ENCODE measurements around the gene WDR35. TPM values are rescaled to one million over a fixed set of nuclear protein-coding genes. Genes with fewer than 3 reads are reported as not detected.

The WDR35 gene
- total RNA-seq, 2 experiments from 2014 or later, result 5.6 to 5.9 TPM

DNA sequence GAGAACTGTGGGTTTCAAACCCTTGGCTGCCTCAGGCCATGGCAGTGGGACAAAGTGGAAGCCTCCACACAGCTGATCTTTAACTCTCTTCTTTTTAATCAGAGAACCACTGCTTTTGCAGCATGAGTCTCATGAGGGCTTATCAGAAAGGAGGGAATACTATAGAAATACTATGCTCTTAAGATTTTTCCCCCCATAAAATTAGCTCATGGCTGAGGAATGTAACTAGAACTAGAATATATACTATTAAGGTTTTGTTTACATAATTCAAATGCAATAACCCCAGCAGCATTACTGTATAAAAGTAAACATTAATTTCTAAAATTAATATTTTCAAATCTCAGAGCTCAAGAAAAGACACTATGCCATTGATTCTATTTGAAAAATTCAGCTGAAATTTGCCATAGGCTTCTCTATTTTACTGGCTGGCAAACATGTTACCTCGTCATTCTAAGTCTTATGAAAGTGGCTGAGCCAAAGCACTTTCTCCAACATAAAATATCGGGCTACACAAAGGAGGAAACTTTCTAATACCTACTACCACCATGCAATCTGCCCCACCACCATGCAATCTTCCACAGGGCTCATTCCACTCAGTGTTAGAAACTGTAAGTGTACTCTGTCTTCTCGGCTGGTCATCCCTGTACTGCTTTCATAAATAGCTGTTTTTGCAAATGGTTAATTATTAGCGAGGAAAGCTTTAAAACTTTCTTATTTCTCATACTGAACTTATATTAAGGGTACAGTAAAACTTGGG is 42.5 kb downstream of the WDR35 start:
- DNase-seq (no peak), ATAC-seq (no peak)
- Mint-ChIP-seq H3K4me1 (ENCODE audit: low read depth) (no peaks in the 10 kb centered on the region), H3K9me3 (no peaks in the 10 kb centered on the region), H3K36me3 (ENCODE audit: low read depth) (peaks cover 9% of the 10 kb centered on the region), H3K27ac (no peak overlapping the region), H3K27me3 (no peaks in the 10 kb centered on the region), H3K4me3 (no peak overlapping the region)
- TF ChIP-seq, protein P1, sequence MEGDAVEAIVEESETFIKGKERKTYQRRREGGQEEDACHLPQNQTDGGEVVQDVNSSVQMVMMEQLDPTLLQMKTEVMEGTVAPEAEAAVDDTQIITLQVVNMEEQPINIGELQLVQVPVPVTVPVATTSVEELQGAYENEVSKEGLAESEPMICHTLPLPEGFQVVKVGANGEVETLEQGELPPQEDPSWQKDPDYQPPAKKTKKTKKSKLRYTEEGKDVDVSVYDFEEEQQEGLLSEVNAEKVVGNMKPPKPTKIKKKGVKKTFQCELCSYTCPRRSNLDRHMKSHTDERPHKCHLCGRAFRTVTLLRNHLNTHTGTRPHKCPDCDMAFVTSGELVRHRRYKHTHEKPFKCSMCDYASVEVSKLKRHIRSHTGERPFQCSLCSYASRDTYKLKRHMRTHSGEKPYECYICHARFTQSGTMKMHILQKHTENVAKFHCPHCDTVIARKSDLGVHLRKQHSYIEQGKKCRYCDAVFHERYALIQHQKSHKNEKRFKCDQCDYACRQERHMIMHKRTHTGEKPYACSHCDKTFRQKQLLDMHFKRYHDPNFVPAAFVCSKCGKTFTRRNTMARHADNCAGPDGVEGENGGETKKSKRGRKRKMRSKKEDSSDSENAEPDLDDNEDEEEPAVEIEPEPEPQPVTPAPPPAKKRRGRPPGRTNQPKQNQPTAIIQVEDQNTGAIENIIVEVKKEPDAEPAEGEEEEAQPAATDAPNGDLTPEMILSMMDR (IDR thresholded peaks at IDR 0.05), result no peak
- intact Hi-C loops (cut with micrococcal nuclease), result no loop called here
- ChIA-PET CTCF (interaction anchor here (1.2 to 1.3 kb wide), 2 partner anchors 8 to 10 kb away, joined by 3 to 6 read pairs; no protein-coding TSS in a partner anchor), POLR2A (interaction anchor here (0.6 to 0.8 kb wide), 2 partner anchors 43 to 1496 kb away, joined by 3 to 4 read pairs; no protein-coding TSS in a partner anchor)

DNA sequence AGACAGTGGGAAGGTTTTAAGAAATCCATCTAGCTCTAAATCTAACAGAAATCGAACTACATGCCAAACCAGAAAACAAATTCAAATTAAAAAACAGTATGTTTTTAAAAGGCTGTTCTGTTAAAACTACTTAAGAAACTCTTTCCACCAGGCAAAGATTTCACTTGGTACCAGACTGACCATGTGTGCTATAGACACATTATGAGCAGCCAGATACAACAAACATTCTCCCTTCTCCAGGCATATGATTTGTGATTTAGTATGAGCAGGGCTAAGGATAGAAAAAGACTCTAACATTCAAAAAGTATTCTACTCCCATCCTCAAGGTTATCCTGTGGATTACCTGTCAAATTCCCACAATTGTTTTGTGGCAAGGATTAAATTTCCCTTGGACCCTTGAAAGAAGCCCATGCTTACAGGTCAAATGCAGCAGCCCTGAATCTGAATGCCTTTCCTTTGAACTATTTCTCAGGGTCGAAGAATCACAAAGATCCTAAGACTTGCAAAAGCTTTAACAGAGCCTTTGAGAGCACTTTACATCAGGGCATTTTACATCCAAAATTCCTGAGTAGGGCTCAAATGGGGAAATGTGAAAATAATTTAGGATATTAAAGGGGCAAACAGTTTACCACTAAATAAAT is 45.6 kb downstream of the WDR35 start:
- ChIA-PET CTCF (no interaction called here), POLR2A (interaction anchor here (1.2 kb wide), 1 partner anchor 122 kb away, joined by 5 read pairs; no protein-coding TSS in a partner anchor)
- Mint-ChIP-seq H3K36me3 (ENCODE audit: low read depth) (peaks cover 7% of the 10 kb centered on the region), H3K4me1 (ENCODE audit: low read depth) (no peaks in the 10 kb centered on the region), H3K9me3 (no peaks in the 10 kb centered on the region), H3K4me3 (no peak overlapping the region), H3K27ac (no peak overlapping the region), H3K27me3 (no peaks in the 10 kb centered on the region)
- DNase-seq, result no peak
- no peak for ATAC-seq
- TF ChIP-seq, protein P1 (IDR thresholded peaks at IDR 0.05), result no peak
- intact Hi-C loops (cut with micrococcal nuclease), result no loop called here

- no peak overlapping the region for H3K4me3 Mint-ChIP-seq
- DNase-seq, result no peak
- H3K36me3 Mint-ChIP-seq (ENCODE audit: low read depth), result peaks cover 10% of the 10 kb centered on the region
- H3K4me1 Mint-ChIP-seq (ENCODE audit: low read depth), result no peaks in the 10 kb centered on the region
- no peak overlapping the region for H3K27ac Mint-ChIP-seq
- CTCF ChIA-PET, result no interaction called here
- ATAC-seq, result no peak
- H3K27me3 Mint-ChIP-seq, result no peaks in the 10 kb centered on the region
- intact Hi-C loops (cut with micrococcal nuclease), result no loop called here
- POLR2A ChIA-PET, result no interaction called here
- no peaks in the 10 kb centered on the region for H3K9me3 Mint-ChIP-seq
- TF ChIP-seq, protein P1 (IDR thresholded peaks at IDR 0.05), result no peak
These were observed 46.7 kb downstream of the WDR35 start for GRCh38 chr2:19943189-19943588.

DNA sequence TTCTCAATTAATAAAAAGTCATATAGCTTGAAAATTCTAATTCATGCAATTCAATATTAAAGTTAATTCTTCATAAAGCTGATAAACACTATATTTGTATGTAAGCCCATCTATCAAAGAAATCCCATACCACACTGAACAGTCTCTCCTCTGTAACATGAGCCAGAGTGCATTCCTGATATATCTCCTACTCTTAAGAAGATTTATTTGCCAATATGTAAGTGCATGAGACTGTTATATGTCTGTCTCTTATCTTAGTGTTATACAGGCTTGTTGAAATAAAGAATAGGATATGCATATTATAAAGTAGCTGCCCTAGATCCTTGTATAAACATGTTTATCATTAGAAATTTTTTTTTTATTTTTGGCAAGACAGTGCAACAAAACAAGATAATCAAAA is 47.7 kb downstream of the WDR35 start:
- ChIA-PET POLR2A (no interaction called here), CTCF (interaction anchor here (1.3 kb wide), 1 partner anchor 73 kb away, joined by 6 read pairs; no protein-coding TSS in a partner anchor)
- DNase-seq (no peak), ATAC-seq (no peak)
- Mint-ChIP-seq H3K36me3 (ENCODE audit: low read depth) (peaks cover 9% of the 10 kb centered on the region), H3K4me3 (no peak overlapping the region), H3K27ac (no peak overlapping the region), H3K4me1 (ENCODE audit: low read depth) (no peaks in the 10 kb centered on the region), H3K27me3 (no peaks in the 10 kb centered on the region), H3K9me3 (no peaks in the 10 kb centered on the region)
- TF ChIP-seq, protein P1 (IDR thresholded peaks at IDR 0.05), result no peak
- intact Hi-C loops (cut with micrococcal nuclease), result no loop called here

DNA sequence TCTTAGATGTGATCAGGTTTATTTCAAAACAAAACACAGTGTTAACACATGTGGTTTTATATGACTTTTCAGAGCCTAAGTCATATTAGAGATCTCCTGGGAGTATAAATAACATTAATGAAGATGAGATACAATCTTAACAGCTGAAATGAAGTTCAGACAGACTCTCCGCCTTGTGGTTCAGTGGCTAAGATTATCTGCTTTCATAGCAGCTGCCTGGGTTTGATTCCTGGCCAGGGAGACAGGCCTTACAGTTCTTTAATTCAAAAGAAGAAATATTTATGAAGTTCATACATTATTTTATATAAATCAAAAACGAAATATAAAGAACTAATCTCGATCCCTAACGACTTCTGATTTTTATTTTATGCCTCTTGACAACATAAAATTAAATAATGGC is 52.9 kb downstream of the WDR35 start:
- H3K27ac Mint-ChIP-seq, result no peak overlapping the region
- ATAC-seq, result no peak

More for the DNA sequence above, 52.9 kb downstream of the WDR35 start:
- ChIA-PET CTCF (no interaction called here), POLR2A (interaction anchor here (0.5 kb wide), 1 partner anchor 9 kb away, joined by 3 read pairs; no protein-coding TSS in a partner anchor)
- H3K4me1 Mint-ChIP-seq (ENCODE audit: low read depth), result no peaks in the 10 kb centered on the region
- H3K4me3 Mint-ChIP-seq, result no peak overlapping the region
- DNase-seq, result no peak
- H3K36me3 Mint-ChIP-seq (ENCODE audit: low read depth), result peaks cover 26% of the 10 kb centered on the region
- no peaks in the 10 kb centered on the region for H3K27me3 Mint-ChIP-seq
- H3K9me3 Mint-ChIP-seq, result no peaks in the 10 kb centered on the region
- intact Hi-C loops (cut with micrococcal nuclease), result no loop called here
- TF ChIP-seq, protein P1 (IDR thresholded peaks at IDR 0.05), result no peak

All from activated CD8-positive, alpha-beta T cell treated with anti-CD3 and anti-CD28 coated beads for 36 hours (primary cell).